GM13976 (cell line): ENCODE measurements around the gene WDR73.

ENCODE experiments used
- DNase-seq: peaks from one replicate; pipeline ENCODE4 v3.0.0; 2012; ENCODE audit warnings: low spot score
- in situ Hi-C: fragments of 300-500 bp; cut with MboI; formaldehyde crosslinking; loops from one replicate; pipeline ENCODE4 v1.12.0; 2022; ENCODE audit warnings: low sequenced_read_pairs, mixed read lengths, inconsistent platforms; ENCODE audit not compliant: unreplicated experiment
- TF ChIP-seq, protein P1 (sequence below): IDR thresholded peaks from 2 replicates; pipeline ENCODE4 v1.5.1; 2012; ENCODE audit warnings: borderline replicate concordance, mild to moderate bottlenecking; ENCODE audit not compliant: insufficient read depth; ENCODE audit errors: extremely low read depth, missing control alignments, control extremely low read depth

The WDR73 gene

DNA sequence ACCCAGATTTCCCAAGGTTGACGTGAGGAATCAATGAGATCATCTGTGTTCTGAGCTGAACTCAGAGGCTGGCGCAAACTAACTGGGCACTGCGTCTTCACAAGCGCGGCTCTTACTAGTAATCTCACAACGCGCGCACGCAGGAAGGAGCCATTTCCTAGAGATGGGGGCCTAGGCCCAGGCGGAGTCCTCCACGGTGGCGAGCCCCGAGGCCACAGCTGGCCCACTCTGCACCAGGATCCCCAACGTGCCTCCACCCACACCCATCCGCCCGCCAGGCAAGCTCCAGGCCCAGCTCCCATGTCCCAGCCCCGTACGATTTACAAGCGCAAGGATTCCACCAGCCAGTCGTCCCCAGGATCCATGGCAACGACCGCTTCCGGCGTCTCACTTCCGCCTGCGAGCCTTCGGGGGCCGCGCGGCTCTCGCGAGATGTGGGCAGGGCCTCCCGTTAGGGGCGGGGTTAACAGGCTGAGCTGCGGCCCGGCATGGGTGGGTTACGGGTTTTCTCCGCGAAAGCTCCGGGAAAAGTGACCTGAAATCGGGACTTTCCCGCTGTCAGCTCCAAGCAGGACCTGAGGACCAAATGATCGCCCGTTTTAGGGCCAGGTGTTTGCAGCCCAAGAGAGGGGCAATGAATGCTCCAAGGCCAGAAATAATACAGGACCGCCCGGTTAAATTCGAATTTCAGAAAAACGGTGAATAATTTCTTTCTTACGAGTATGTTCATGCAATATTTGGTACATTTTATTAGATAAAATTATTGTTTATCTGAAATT lies at the start of gene WDR73:
Gene WDR73, minus strand, starts transcription at position 374 of the 779 bp plus-strand sequence. Its CDS starts 9 bp downstream, at position 365.
- TF ChIP-seq, protein P1, sequence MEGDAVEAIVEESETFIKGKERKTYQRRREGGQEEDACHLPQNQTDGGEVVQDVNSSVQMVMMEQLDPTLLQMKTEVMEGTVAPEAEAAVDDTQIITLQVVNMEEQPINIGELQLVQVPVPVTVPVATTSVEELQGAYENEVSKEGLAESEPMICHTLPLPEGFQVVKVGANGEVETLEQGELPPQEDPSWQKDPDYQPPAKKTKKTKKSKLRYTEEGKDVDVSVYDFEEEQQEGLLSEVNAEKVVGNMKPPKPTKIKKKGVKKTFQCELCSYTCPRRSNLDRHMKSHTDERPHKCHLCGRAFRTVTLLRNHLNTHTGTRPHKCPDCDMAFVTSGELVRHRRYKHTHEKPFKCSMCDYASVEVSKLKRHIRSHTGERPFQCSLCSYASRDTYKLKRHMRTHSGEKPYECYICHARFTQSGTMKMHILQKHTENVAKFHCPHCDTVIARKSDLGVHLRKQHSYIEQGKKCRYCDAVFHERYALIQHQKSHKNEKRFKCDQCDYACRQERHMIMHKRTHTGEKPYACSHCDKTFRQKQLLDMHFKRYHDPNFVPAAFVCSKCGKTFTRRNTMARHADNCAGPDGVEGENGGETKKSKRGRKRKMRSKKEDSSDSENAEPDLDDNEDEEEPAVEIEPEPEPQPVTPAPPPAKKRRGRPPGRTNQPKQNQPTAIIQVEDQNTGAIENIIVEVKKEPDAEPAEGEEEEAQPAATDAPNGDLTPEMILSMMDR, result no peak
- in situ Hi-C loops, result no loop called here
- peak; percentile 97 for DNase-seq

DNA sequence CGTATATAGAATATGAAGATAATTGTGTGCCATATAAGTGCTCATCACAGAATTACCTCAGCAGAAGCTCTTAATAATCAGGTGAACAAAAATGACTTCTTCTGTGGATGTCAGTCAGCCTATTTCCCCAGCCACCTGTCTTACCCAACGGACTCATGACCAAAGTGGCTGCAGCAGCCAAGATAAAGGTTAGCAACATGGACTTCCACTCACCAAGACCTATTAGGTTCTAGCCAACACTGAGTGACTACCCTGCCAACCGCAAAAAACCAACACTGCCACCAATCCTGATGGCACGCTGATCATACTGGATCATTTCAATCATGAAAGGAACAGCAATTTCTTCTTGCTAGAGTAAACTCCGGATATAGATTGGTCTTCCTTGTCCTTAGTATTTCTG lies 49.7 kb upstream of the WDR73 start:
- in situ Hi-C loops, result no loop called here
- TF ChIP-seq, protein P1, result no peak
- no peak for DNase-seq

DNA sequence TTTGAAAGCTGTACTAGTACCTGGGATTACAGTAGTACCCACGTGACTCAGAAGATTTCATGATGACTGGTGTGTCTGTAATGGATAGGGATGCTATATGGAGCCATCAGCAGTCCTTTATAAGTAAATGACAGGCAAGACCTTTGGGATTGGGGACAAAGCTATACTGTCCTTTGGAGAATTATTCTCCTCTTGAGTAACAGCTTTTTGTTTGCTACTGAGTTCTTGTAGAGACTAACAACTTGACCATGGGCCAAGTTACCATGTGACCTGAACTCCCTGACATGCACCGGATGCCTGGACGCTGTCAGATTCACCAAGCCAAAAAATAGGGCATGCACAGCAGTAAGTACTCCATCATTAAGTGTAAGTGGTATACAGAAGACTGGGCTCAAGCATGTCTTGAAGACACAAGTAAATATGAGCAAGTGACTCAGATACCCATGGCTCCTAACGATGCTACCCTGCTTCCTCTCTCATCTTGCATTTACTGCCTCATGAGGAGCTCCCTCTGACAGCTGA lies 48.9 kb upstream of the WDR73 start:
- TF ChIP-seq, protein P1, result no peak
- in situ Hi-C loops, result no loop called here
- DNase-seq, result no peak

GRCh38 chr15:84699538-84700191 lies 45.6 kb upstream of the WDR73 start:
- DNase-seq, result no peak
- in situ Hi-C loops, result no loop called here
- TF ChIP-seq, protein P1, result no peak

DNA sequence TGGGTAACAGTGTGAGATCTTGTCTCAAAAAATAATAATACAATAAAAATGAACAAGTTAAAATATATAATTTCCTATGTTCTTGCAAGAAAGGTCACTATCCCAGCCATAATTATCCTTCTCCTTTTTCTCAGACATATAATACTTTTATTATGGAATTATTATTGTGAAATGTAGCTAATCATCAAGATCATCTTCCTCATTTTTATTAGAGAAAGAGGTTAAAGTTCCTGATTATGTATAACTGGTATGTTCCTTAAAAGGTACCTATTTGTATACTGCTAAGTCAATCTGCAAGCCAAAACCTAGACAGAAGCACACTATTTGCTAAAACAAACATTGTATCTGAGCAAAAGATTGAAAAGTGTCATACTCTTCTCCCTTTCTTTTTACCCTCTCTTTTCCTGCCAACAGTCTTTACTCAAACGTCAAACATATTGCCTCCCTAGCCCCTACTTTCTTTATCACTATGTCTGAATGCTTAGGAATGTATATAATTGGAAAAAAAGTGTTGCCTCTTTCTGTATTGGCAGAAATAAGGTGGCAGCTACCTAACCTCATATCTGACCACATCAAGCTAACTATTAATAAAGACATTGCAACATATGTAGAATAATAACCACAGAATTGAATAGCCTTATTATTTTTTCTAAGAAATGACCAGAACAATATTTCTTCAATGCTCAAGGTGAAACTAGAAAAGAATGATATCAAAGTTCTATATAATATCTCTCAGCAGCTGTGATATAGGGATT lies 43.3 kb upstream of the WDR73 start:
- TF ChIP-seq, protein P1, result no peak
- no peak for DNase-seq
- in situ Hi-C loops, result no loop called here

GRCh38 chr15:84696757-84697156 lies 42.7 kb upstream of the WDR73 start:
- TF ChIP-seq, protein P1, result no peak
- in situ Hi-C loops, result no loop called here
- DNase-seq, result no peak
